Epithelial cell of proximal tubule (primary cell): ENCODE data around the gene LRMDA. TPM values are rescaled to one million over a fixed set of nuclear protein-coding genes. Genes with fewer than 3 reads are reported as not detected.

Experiments
- DNase-seq: peaks from one replicate; pipeline ENCODE4 v3.0.0-alpha.2; 2011; ENCODE audit warnings: low read depth
- H3K4me3 ChIP-seq: 2 replicates; pipeline ENCODE4 v1.5.1; 2011; ENCODE audit warnings: low read depth, mild to moderate bottlenecking, low read length
- CTCF ChIP-seq: conservative IDR thresholded peaks from 2 replicates; pipeline ENCODE4 v1.5.1; 2012; ENCODE audit warnings: low read depth, mild to moderate bottlenecking, low read length
- total RNA-seq: library from RNA; depleted of rRNA; stranded (reverse); fragments of >200 nt; gene quantifications from 2 replicates; pipeline ENCODE4 v1.2.3, GENCODE V29; 2015

The LRMDA gene
- total RNA-seq, 1 donor from 2014 or later: 0.75 TPM

- no peak for DNase-seq
- H3K4me3 ChIP-seq: peak overlapping the region; percentile 52
- TF ChIP-seq CTCF: no peak
Measured at GRCh38 chr10:75592151-75592787, 160.8 kb downstream of the LRMDA start.

GRCh38 chr10:75592791-75593643, 161.6 kb downstream of the LRMDA start:
- no peak for TF ChIP-seq CTCF
- peak overlapping the region; percentile 52 for H3K4me3 ChIP-seq
- no peak for DNase-seq

DNA sequence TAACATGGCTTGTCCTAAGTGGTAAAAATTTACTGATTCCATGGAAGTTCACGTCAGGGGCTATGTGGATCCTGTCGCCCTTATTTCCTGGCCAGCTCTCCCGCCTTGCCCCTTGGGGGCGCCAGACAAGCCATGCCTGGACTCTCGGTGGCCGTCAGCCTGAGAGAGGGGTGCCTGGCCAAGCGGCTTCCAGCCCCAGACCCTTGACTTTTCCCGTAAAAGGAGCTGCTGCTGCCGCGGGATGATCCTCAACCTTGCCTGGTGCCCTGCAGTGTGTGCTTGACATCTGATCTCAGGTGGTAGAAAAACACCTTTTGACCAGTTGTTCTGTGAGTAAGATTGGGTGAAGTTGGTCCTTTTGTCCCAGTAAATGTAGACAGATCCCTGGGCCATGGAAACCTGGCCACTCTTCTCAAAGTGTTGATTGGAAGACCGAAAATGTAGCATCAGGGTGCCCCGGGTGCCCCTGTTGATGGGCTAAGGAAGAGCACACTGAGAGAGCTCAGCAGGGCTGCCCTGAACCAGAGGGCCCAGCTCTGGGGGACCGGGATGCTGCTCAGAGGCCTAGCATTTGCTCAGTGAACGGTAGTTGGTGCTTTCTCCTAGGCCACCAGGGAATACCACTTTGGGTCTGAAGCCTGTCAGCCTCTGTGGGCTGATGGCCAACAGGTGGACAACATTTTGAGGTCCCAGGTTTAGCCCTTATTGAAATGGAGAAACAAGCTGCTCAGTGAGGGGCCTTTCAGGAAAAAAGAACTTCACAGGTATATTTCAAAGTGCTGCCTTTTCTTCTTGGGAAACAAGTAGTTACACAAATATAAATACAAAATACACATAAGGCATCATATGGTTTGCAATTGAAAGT, 162.5 kb downstream of the LRMDA start:
- DNase-seq: no peak
- no peak overlapping the region for H3K4me3 ChIP-seq
- peak; percentile 64 for TF ChIP-seq CTCF

GRCh38 chr10:75596930-75597620, 165.7 kb downstream of the LRMDA start:
- no peak overlapping the region for H3K4me3 ChIP-seq
- TF ChIP-seq CTCF: no peak
- DNase-seq: no peak

DNA sequence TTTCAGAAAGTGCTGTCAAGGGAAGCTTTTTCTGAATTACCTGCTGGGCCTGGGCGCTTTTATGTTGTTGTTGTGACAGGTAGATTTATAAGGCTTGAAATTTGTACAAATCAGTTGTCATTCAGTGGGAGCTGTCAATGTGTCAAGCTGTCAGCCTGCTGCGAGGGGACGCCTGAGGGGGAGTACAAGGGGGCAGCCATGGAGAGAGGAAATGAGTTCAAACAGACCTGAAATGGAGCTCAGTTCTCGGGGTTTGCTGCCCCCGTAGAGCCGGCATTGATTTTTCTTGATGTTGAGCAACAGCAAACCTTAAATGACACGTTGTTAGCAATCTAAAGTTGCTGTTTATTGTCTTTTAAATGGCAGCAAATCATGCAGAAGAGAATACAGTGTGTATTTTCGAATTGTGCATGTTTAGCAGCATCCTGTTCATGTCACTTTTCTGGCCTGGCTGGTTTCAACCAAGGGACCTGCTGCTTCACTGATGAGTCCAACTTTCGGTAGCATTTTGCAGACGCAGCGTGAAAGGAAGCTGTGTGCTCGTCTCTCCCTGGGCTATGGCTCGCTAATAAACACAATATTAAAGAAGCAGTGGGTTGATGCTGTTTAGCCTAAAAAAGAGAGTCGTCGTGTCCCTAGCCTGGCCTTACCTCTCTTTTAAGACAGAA, 166.5 kb downstream of the LRMDA start:
- no peak for TF ChIP-seq CTCF
- DNase-seq: no peak

DNA sequence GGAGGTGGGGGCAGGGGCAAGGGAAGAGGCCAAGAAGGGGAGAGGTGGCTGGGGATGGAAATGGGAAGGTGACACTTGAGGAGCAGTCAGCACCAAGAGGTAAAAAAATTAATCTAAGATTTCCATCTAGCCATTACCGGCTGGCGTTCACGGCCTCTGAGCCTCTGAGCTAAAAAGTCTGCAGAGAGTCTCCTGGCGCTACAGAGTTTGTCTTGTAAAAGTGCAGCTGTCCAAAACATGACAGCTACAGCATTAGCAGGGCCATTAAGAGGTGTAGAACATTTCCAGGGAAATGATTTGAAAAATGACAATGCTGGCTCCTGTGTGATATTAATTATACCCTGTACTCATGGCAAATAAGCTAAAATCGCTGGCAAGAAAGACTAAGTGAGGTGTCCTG, 167.6 kb downstream of the LRMDA start:
- DNase-seq: no peak
- H3K4me3 ChIP-seq: no peak overlapping the region
- no peak for TF ChIP-seq CTCF

More for the DNA sequence above, 166.5 kb downstream of the LRMDA start:
- no peak overlapping the region for H3K4me3 ChIP-seq
